ENCODE data around the gene FAM107B.

Gene FAM107B

GRCh38 chr10:14527134-14527844, 247.4 kb downstream of the FAM107B start:
- DNase-seq, result no peak

GRCh38 chr10:14526326-14526725, 248.4 kb downstream of the FAM107B start:
- DNase-seq, result no peak

- DNase-seq, result no peak
Measured at GRCh38 chr10:14524691-14525324, 249.9 kb downstream of the FAM107B start.

DNA sequence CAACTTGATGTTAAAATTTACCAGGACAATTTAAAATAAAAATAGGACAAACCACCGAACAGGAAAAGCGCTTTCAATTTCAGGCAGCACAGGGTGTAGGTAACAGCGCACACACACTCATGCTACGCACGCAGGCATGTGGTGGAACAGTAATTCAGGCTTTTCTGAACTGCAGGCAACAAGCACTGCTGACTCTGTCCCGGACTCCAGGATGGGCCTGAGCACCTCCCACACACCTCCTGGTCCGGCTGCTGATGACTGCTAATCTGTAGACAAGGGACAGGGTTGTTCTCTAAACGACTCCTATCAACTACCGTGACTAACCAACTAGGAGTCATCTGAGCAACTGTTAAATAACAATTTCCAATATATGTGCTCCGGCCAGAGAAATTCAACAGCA, 251.4 kb downstream of the FAM107B start:
- DNase-seq, result no peak

DNA sequence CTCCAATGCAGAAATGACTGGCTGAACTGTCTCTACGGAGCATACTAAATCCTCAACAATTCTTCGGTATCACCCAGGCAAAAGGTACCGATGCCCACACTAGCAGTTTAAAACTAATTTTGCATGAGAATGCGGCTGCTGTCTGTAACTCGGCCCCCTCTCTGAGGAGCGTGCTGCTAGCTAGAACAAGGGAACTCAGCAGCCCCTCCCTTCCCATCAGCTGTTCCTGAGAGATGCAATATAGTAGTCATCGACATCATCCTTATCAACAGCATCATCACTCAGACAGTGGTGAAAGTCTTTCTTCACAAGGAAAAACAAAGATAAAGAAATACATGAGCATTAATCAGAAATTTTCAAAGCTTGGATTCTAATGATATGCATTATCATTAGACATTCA, 254.9 kb downstream of the FAM107B start:
- DNase-seq, result no peak

GRCh38 chr10:14518149-14518548, 256.5 kb downstream of the FAM107B start:
- no peak for DNase-seq

- DNase-seq, result no peak
Measured at GRCh38 chr10:14513123-14513522, 261.6 kb downstream of the FAM107B start.

- no peak for DNase-seq
Measured at GRCh38 chr10:14510346-14510745, 264.4 kb downstream of the FAM107B start.

DNA sequence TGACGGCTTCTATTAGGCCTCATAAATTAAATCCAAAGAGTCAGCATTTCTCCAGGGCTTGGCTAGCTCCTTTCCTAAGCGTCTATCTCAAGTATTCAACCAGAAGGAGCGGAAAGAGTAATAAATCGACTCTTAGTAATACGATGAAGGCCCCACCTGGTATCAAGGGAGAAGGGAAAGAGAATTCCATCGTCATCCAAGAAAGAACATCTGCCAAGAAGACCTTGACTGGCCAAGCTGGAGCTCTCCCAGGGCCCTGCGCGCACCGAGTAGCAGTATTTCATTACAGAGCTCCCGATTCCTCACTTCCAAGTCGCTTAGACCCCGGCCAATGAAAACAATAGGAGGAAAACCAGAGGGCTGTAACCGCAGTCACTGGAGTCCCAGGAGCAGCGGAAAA, 266.0 kb downstream of the FAM107B start:
- DNase-seq, result no peak

- DNase-seq, result no peak
Measured at GRCh38 chr10:14507781-14508180, 266.9 kb downstream of the FAM107B start.

DNA sequence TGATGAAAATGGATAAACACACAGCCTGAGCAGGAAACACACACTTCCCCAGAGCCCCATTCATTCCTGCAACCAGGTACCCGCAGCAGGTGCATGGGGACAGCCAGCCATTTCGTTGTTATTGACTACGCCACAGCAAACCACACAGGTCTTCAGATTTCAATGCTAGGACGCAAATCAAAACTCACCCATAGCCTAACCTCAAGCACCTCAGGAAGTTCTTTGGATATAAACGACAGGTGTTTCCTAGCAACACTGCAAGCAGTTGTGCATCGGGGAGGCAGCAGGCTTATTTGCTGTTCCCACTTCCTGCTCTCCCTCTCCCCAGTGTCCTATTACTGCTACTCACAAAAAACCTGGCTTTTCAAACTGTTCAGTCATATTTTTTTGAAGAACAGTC, 267.5 kb downstream of the FAM107B start:
- peak in 1 of 2 experiments; percentile 26 for DNase-seq

- no peak for DNase-seq
Measured at GRCh38 chr10:14502431-14502830, 272.3 kb downstream of the FAM107B start.

DNA sequence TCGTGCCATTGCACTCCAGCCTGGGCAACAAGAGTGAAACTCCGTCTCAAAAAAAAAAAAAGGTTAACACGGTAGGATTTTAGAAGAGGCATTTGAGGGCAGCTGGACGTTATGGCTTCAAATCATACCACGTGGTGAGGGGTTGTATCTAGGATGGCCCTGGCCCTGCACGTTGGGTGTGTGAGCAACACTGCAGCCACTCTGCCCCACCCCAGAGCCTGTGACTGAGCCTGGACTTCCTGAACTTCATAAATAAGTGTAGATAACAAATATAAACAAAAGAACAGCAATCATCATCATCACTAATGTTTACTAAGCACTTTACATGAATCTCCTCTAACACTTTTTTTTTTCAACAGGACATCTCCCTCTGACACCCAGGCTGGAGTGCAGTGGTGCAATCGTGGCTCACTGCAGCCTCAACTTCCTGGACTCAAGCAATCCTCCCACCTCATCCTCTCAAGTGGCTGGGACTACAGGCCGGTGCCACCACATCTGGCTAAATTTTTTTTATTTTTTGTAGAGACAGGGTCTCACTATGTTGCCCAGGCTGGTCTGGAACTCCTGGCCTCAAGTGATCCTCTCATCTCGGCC, 274.4 kb downstream of the FAM107B start:
- no peak for DNase-seq

GRCh38 chr10:14499601-14499904, 275.1 kb downstream of the FAM107B start:
- DNase-seq, result no peak

- no peak for DNase-seq
Measured at GRCh38 chr10:14498326-14498725, 276.4 kb downstream of the FAM107B start.

- DNase-seq, result no peak
Measured at GRCh38 chr10:14491811-14492210, 282.9 kb downstream of the FAM107B start.

GRCh38 chr10:14489522-14490177, 285.0 kb downstream of the FAM107B start:
- DNase-seq, result no peak

GRCh38 chr10:14487488-14487883, 287.2 kb downstream of the FAM107B start:
- DNase-seq, result no peak

- no peak for DNase-seq
Measured at GRCh38 chr10:14486777-14487487, 287.8 kb downstream of the FAM107B start.

GRCh38 chr10:14485986-14486385, 288.7 kb downstream of the FAM107B start:
- no peak for DNase-seq

DNA sequence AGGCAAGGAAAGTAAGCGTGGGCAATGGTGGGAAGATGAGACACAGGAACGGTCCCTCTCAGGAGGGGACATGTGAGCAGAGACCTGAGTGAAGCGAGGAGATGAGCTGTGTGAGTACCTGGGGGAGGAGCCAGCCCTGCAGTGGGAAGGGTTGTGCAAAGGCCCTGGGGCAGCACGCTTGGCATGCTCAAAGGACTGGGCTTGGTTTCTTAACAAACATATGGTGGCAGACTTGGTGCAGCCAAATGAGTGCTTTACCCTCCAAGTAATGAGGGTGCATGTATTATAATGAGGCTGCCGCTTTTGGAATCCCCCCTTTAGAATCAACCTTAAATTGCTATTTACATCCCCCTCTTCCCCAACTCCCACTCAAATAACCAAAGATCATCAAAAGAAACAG, 291.3 kb downstream of the FAM107B start:
- DNase-seq, result no peak

GRCh38 chr10:14481752-14482151, 292.9 kb downstream of the FAM107B start:
- DNase-seq, result no peak

DNA sequence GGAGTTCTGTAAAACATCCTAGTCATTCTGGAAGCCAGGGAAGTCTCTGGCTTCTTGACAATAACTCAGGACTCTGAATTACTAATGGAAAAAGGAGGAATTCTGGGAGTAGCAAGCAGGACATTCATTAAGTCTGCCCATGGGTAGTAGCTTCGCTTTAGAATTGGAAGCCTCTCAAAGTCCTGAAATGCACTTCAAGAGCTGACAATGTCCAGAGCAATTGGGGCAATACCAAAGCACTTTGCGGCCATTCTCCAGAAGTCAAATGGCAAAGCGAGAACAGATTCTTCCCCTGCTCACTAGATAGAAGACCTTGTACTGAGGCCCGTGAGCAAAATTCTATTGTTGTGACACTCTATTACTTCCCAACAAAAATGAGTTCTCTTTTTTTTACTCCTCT, 293.7 kb downstream of the FAM107B start:
- no peak for DNase-seq

Measured in activated CD4-positive, alpha-beta T cell treated with anti-CD3 and anti-CD28 coated beads, Interleukin-2, amount 50 U/mL, for 48 hours (primary cell).